Mesodermal cell (in vitro differentiated cells): ENCODE results near the gene SLC22A31.

Experiments used
- H3K27ac ChIP-seq: 2 replicates; pipeline ENCODE4 v1.7.0; 2013; ENCODE audit warnings: mild to moderate bottlenecking, low read depth, low read length, moderate library complexity; ENCODE audit not compliant: severe bottlenecking
- H3K36me3 ChIP-seq: 2 replicates; pipeline ENCODE4 v1.7.1; 2013; ENCODE audit warnings: mild to moderate bottlenecking, low read length, moderate library complexity; ENCODE audit not compliant: control insufficient read depth, insufficient read depth
- H3K4me1 ChIP-seq: one replicate; pipeline ENCODE4 v1.7.1; 2013; ENCODE audit warnings: mild to moderate bottlenecking, low read length; ENCODE audit not compliant: insufficient read depth, control insufficient read depth, poor library complexity, severe bottlenecking
- H3K4me3 ChIP-seq: 2 replicates; pipeline ENCODE4 v1.7.0; 2013; ENCODE audit warnings: low read length, control low read depth, mild to moderate bottlenecking; ENCODE audit not compliant: insufficient read depth, poor library complexity, severe bottlenecking; ENCODE audit errors: extremely low read depth
- H3K9me3 ChIP-seq: 2 replicates; pipeline ENCODE4 v1.7.1; 2013; ENCODE audit warnings: mild to moderate bottlenecking, low read length, moderate library complexity; ENCODE audit not compliant: control insufficient read depth
- WGBS, 2 experiments: methylation state at CpG; one replicate each; pipeline ENCODE4 v1.1.5; 2013; ENCODE audit warnings: missing lambda C conversion rate in 2 of 2; ENCODE audit not compliant: insufficient coverage in 2 of 2; 5-methylcytosine and 5-hydroxymethylcytosine counted together

SLC22A31 gene

DNA sequence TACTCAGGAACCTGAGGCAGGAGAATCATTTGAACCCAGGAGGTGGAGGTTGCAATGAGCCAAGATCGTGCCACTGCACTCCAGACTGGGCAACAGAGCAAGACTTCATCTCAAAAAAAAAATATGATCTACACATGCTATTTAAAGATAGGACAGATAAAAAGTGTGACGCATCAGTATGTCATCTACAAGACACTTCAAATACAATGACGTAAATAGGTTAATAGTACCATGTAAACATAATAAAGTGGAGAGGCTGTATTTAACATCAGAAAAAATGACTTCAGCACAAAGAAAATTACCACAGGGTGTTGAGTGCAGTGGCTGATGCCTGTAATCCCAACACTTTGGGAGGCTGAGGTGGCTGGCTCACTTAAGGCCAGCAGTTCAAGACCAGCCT lies 37.4 kb upstream of the SLC22A31 start:
- no peak overlapping the region for H3K27ac ChIP-seq
- no peaks in the 10 kb centered on the region for H3K4me1 ChIP-seq
- no peaks in the 10 kb centered on the region for H3K9me3 ChIP-seq
- no peak overlapping the region for H3K4me3 ChIP-seq
- peaks cover 34% of the 10 kb centered on the region for H3K36me3 ChIP-seq
- WGBS, 2 experiments = no CpG with 5 or more reads among the region's 3 CpGs

GRCh38 chr16:89233678-89234490 lies 33.5 kb upstream of the SLC22A31 start:
- Histone ChIP-seq H3K36me3 (peaks cover 69% of the 10 kb centered on the region), H3K4me3 (no peak overlapping the region), H3K27ac (no peak overlapping the region), H3K9me3 (no peaks in the 10 kb centered on the region), H3K4me1 (no peaks in the 10 kb centered on the region)
- WGBS, 2 experiments = 94 to 96% methylated on average over 13 to 14 of the region's 16 CpGs

GRCh38 chr16:89232107-89232506 lies 31.8 kb upstream of the SLC22A31 start:
- Histone ChIP-seq H3K27ac (no peak overlapping the region), H3K4me1 (no peaks in the 10 kb centered on the region), H3K36me3 (peaks cover 86% of the 10 kb centered on the region), H3K9me3 (peaks cover 7% of the 10 kb centered on the region), H3K4me3 (no peak overlapping the region)
- WGBS, 2 experiments = 92% methylated on average over 2 of the region's 2 CpGs; no CpG with 5 or more reads in 1 of the 2 experiments

- Histone ChIP-seq H3K4me1 (no peaks in the 10 kb centered on the region), H3K27ac (no peak overlapping the region), H3K9me3 (peaks cover 13% of the 10 kb centered on the region), H3K4me3 (no peak overlapping the region), H3K36me3 (peaks cover 92% of the 10 kb centered on the region)
- WGBS, 2 experiments = 94 to 95% methylated on average over 11 to 14 of the region's 14 CpGs
Observed at GRCh38 chr16:89230255-89230654, 29.9 kb upstream of the SLC22A31 start.

DNA sequence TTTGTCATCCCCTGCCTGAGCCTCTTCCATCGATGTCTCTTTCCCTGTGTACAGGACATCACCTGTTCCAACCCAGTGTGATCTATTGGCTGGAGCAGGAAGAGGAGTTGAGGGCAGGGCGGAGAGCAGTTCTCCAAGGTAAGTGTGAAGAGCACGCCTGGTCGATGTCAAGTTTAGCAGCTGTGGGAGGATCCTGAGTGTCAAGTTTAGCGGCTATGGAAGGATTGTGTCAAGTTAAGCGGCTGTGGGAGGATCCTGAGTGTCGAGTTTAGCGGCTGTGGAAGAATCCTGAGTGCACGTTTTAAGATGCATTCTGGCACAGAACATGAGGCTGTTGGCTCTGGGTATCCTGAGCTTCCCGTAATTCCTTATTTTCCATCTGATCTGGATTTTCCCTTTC lies 24.3 kb upstream of the SLC22A31 start:
- peaks cover 94% of the 10 kb centered on the region for H3K36me3 ChIP-seq
- 99 to 100% methylated on average over 6 to 8 of the region's 10 CpGs for WGBS, 2 experiments

GRCh38 chr16:89222931-89223330 lies 22.6 kb upstream of the SLC22A31 start:
- Histone ChIP-seq H3K27ac (no peak overlapping the region), H3K4me3 (no peak overlapping the region), H3K9me3 (peaks cover 13% of the 10 kb centered on the region), H3K36me3 (peaks cover 86% of the 10 kb centered on the region), H3K4me1 (no peaks in the 10 kb centered on the region)
- WGBS, 2 experiments = 97 to 98% methylated on average over 21 of the region's 21 CpGs

More for the DNA sequence above, 24.3 kb upstream of the SLC22A31 start:
- Histone ChIP-seq H3K27ac (no peak overlapping the region), H3K9me3 (peaks cover 13% of the 10 kb centered on the region), H3K4me1 (no peaks in the 10 kb centered on the region), H3K4me3 (no peak overlapping the region)

DNA sequence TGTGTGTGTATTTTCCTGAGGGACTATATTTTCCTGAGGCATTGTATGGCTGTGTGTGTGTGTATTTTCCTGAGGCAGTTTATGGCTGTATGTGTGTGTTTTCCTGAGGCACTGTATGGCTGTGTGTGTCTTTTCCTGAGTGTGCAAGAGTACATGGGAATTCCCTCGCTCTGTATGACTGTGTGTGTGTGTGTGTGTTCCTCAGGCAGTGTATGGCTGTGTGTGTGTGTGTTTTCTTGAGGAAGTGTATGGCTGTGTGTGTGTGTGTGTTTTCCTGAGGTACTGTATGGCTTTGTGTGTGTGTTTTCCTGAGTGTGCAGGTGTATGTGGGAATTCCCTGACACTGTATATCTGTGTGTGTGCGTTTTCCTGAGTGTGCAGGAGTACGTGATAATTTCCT lies 21.3 kb upstream of the SLC22A31 start:
- peaks cover 73% of the 10 kb centered on the region for H3K36me3 ChIP-seq
- WGBS, 2 experiments = 94% methylated on average over 3 of the region's 3 CpGs

GRCh38 chr16:89219365-89219764 lies 19.0 kb upstream of the SLC22A31 start:
- H3K36me3 ChIP-seq = peaks cover 51% of the 10 kb centered on the region
- peak overlapping the region; percentile 23 for H3K27ac ChIP-seq
- H3K9me3 ChIP-seq = no peaks in the 10 kb centered on the region
- 71 to 75% methylated on average over 5 of the region's 5 CpGs for WGBS, 2 experiments
- no peaks in the 10 kb centered on the region for H3K4me1 ChIP-seq
- no peak overlapping the region for H3K4me3 ChIP-seq

More for the DNA sequence above, 21.3 kb upstream of the SLC22A31 start:
- H3K9me3 ChIP-seq = peaks cover under 1% of the 10 kb centered on the region
- H3K4me3 ChIP-seq = no peak overlapping the region
- no peaks in the 10 kb centered on the region for H3K4me1 ChIP-seq
- no peak overlapping the region for H3K27ac ChIP-seq

DNA sequence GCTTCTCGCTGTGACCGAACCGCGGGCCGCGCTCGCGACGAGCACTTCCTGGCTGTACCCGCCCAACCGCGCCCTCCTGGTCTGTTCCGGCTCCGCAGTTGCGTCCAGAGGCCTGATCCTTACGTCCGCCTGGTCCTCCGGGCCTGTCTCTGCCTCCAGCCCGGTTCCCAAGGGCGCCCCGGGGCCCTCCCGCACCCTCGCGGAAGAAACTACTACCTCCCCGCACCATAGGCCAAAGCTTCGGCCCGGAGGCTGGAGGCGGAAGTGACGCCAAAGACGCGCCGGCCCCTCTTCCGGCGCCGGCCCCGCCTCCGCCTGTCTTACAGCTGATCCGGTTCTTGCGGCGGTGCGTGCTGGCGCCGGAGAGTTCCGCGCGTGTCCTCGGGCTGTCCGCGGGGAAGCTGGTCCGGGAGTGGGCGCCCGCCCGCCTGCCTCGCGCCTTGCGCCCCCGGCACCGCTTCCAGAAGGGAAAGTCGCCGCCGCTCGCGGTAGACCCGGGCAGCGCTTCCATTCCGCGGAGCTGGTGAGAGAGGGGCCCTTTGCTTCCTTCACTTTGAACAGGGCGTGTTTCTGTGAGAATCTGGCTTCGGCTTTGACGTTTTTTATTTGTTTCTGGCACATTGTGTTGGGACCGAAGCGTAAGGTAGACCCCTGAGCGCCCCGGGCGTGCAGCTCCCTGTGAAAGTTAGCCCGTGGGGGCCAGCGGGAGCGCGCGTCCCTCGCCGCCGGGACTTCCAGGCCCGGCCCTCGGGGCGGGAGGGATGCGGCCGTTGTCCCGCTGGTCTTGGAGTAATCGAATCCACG lies 17.3 kb upstream of the SLC22A31 start, which contains the start of gene ZNF778:
Gene ZNF778, plus strand, starts transcription at position 316 of the 804 bp plus-strand sequence. CDS start 3,425 bp downstream, outside the sequence.
- Histone ChIP-seq H3K27ac (peak within 1 kb of the TSS; percentile 63), H3K9me3 (no peaks in the 10 kb centered on the region), H3K4me3 (peak within 1 kb of the TSS; percentile 78), H3K4me1 (no peaks in the 10 kb centered on the region), H3K36me3 (peaks cover 35% of the 10 kb centered on the region)
- WGBS, 2 experiments = 0 to 1% methylated on average over 57 to 67 of the region's 91 CpGs

- 1 to 6% methylated on average over 9 to 10 of the region's 11 CpGs for WGBS, 2 experiments
- peak overlapping the region; percentile 63 for H3K27ac ChIP-seq
Observed at GRCh38 chr16:89217138-89217387, 16.7 kb upstream of the SLC22A31 start.

More at GRCh38 chr16:89217138-89217387, 16.7 kb upstream of the SLC22A31 start:
- no peaks in the 10 kb centered on the region for H3K9me3 ChIP-seq
- H3K4me3 ChIP-seq = peak overlapping the region; percentile 78
- peaks cover 30% of the 10 kb centered on the region for H3K36me3 ChIP-seq
- H3K4me1 ChIP-seq = no peaks in the 10 kb centered on the region
